OCI-LY7 (cell line): ENCODE data around the gene GLRA1. TPM values are rescaled to one million over a fixed set of nuclear protein-coding genes. Genes with fewer than 3 reads are reported as not detected.

Experiments used
- BruUV-seq: library from RNA; stranded (reverse); fragments of 400-500 nt; replicated peaks from 2 replicates; lab custom pipeline; 2021; lab: Mats Ljungman, UMichigan
- CTCF ChIA-PET: fragments of 300-600 bp; sonication (Branson Sonifier 250); formaldehyde crosslinking; loops from one replicate; lab custom pipeline; 2022; ENCODE audit warnings: antibody characterized with exemption; ENCODE audit not compliant: unreplicated experiment; lab: Charles Lee
- POLR2A ChIA-PET: fragments of 300-600 bp; sonication (Branson Sonifier 250); formaldehyde crosslinking; loops from one replicate; lab custom pipeline; 2022; ENCODE audit warnings: antibody characterized with exemption; lab: Charles Lee
- DNase-seq: peaks from one replicate; pipeline ENCODE4 v3.0.0-alpha.2; 2015; ENCODE audit warnings: low spot score
- H2AFZ ChIP-seq: fragments of 200-600 bp; sonication (generic), shearing (Covaris generic); 2 replicates; pipeline ENCODE4 v1.6.1; 2014; ENCODE audit warnings: mild to moderate bottlenecking, antibody characterized with exemption, low read length, moderate library complexity
- H3K27ac ChIP-seq: fragments of 200-600 bp; sonication (generic); 2 replicates; pipeline ENCODE4 v1.5.1; 2014; ENCODE audit warnings: mixed run types, low read depth, mild to moderate bottlenecking, moderate library complexity, low read length, inconsistent platforms; ENCODE audit not compliant: poor library complexity, severe bottlenecking
- H3K36me3 ChIP-seq: fragments of 200-600 bp; sonication (generic); 2 replicates; pipeline ENCODE4 v1.6.1; 2014; ENCODE audit warnings: mild to moderate bottlenecking, antibody characterized with exemption, low read length, moderate library complexity, mixed read lengths; ENCODE audit not compliant: insufficient read depth
- H3K4me1 ChIP-seq: fragments of 200-600 bp; sonication (generic); 2 replicates; pipeline ENCODE4 v1.5.1; 2014; ENCODE audit warnings: mild to moderate bottlenecking, low read length; ENCODE audit not compliant: insufficient read depth, poor library complexity, severe bottlenecking
- H3K4me2 ChIP-seq: fragments of 200-600 bp; sonication (generic); 2 replicates; pipeline ENCODE4 v1.6.1; 2014; ENCODE audit warnings: mild to moderate bottlenecking, low read length
- H3K4me3 ChIP-seq: fragments of 200-600 bp; sonication (generic); 2 replicates; pipeline ENCODE4 v1.5.1; 2014; ENCODE audit warnings: mild to moderate bottlenecking, low read depth, low read length; ENCODE audit not compliant: poor library complexity, severe bottlenecking
- H3K79me2 ChIP-seq: fragments of 200-600 bp; sonication (generic); 2 replicates; pipeline ENCODE4 v1.6.1; 2016; ENCODE audit warnings: low read depth, mild to moderate bottlenecking, low read length, moderate library complexity, mixed read lengths; ENCODE audit not compliant: insufficient read depth
- H3K9me2 ChIP-seq: fragments of 200-600 bp; sonication (generic); 2 replicates; pipeline ENCODE4 v1.6.1; 2016; ENCODE audit warnings: mild to moderate bottlenecking, low read length, mixed read lengths; ENCODE audit not compliant: insufficient read depth
- H3K9me3 ChIP-seq: fragments of 200-600 bp; sonication (generic); 2 replicates; pipeline ENCODE4 v1.6.1; 2014; ENCODE audit warnings: mild to moderate bottlenecking, mixed run types, low read length, mixed read lengths
- H4K20me1 ChIP-seq: fragments of 200-600 bp; sonication (generic); 2 replicates; pipeline ENCODE4 v1.6.1; 2014; ENCODE audit warnings: mild to moderate bottlenecking, antibody characterized with exemption, low read length, moderate library complexity, mixed read lengths; ENCODE audit not compliant: insufficient read depth
- EZH2phosphoT487 ChIP-seq: fragments of 200-600 bp; sonication (generic); IDR thresholded peaks from 2 replicates; pipeline ENCODE4 v1.6.1; 2018; ENCODE audit warnings: low read depth, borderline replicate concordance, mild to moderate bottlenecking, mixed run types, antibody characterized with exemption, low read length, moderate library complexity, mixed read lengths
- intact Hi-C: fragments of 100-400 bp; cut with micrococcal nuclease; formaldehyde crosslinking; loops from one replicate; pipeline ENCODE4 v1.10.0; 2022; ENCODE audit not compliant: unreplicated experiment
- total RNA-seq, 2 experiments: library from RNA; depleted of rRNA in 1 of 2; stranded (reverse); fragments of >200 nt in 1 of 2; shearing (Covaris generic) in 1 of 2; gene quantifications; 2 replicates each; pipeline ENCODE4 v1.2.3, GENCODE V29; 2014 to 2022
- TF ChIP-seq, protein P1 (sequence below): fragments of 200-600 bp; sonication (generic); conservative IDR thresholded peaks from 2 replicates; pipeline ENCODE4 v1.5.1; 2014; ENCODE audit warnings: mild to moderate bottlenecking, antibody characterized with exemption, low read length, moderate library complexity, mixed read lengths

Gene GLRA1
- total RNA-seq, 2 experiments from 2014 or later, result not detected

DNA sequence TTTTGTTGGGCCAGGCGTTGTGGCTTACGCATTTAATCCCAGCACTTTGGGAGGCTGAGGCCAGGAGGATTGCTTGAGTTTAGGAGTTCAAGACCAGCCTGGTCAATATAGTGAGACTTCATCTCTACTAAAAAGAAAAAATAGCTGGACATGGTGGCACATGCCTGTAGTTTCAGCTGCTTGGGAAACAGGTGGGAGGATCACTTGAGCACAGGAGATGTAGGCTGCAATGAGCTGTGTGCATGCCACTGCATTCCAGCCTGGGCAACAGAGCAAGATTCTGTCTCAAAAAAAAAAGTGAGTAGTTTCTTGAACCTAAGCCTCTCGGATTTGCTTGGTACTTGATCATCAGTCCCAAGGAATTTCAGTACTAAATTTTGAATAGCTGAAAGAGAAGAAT, 126.0 kb downstream of the GLRA1 start:
- H2AFZ ChIP-seq, result no peak overlapping the region
- BruUV-seq, result no TSS peak
- intact Hi-C loops, result no loop called here
- no peaks in the 10 kb centered on the region for H3K9me2 ChIP-seq
- peaks cover 98% of the 10 kb centered on the region for H3K36me3 ChIP-seq
- no peak for DNase-seq
- ChIA-PET POLR2A (interaction anchor here (0.6 to 3.1 kb wide), 6 partner anchors 12 to 1133 kb away, joined by 3 to 11 read pairs (median 4); no protein-coding TSS in a partner anchor), CTCF (no interaction called here)
- H3K27ac ChIP-seq, result no peak overlapping the region
- H3K4me2 ChIP-seq, result no peak overlapping the region
- no peaks in the 10 kb centered on the region for H3K9me3 ChIP-seq
- peaks cover 55% of the 10 kb centered on the region; the same call in 1 of the 2 replicates for H3K79me2 ChIP-seq
- no peak overlapping the region for H3K4me3 ChIP-seq
- TF ChIP-seq, protein P1, sequence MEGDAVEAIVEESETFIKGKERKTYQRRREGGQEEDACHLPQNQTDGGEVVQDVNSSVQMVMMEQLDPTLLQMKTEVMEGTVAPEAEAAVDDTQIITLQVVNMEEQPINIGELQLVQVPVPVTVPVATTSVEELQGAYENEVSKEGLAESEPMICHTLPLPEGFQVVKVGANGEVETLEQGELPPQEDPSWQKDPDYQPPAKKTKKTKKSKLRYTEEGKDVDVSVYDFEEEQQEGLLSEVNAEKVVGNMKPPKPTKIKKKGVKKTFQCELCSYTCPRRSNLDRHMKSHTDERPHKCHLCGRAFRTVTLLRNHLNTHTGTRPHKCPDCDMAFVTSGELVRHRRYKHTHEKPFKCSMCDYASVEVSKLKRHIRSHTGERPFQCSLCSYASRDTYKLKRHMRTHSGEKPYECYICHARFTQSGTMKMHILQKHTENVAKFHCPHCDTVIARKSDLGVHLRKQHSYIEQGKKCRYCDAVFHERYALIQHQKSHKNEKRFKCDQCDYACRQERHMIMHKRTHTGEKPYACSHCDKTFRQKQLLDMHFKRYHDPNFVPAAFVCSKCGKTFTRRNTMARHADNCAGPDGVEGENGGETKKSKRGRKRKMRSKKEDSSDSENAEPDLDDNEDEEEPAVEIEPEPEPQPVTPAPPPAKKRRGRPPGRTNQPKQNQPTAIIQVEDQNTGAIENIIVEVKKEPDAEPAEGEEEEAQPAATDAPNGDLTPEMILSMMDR, result no peak
- no peak for TF ChIP-seq EZH2phosphoT487
- peaks cover 12% of the 10 kb centered on the region; the same call in 1 of the 2 replicates for H4K20me1 ChIP-seq
- H3K4me1 ChIP-seq, result no peaks in the 10 kb centered on the region

DNA sequence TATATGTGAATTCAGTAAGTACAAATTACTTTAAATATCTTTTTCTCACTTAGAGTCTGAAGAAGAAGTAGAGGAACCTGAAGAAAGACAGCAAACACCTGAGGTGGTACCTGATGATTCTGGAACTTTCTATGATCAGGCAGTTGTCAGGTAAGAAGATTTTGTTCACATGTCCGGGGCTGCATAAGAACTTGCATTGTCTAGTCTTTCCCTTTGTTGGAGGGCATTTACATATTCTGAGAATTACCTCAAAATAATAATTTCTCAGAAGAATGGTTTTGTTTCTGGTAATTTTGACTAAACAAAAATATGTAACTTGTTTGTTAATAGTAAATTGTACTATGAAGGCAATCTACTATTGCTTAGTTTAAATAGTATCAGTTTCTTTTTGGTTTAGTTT, 129.2 kb downstream of the GLRA1 start:
- ChIA-PET CTCF (no interaction called here), POLR2A (no interaction called here)
- no peak for DNase-seq
- no TSS peak for BruUV-seq
- Histone ChIP-seq H3K9me3 (no peaks in the 10 kb centered on the region), H3K9me2 (no peaks in the 10 kb centered on the region), H3K27ac (no peak overlapping the region), H3K79me2 (peaks cover 81% of the 10 kb centered on the region; the same call in 1 of the 2 replicates), H3K4me1 (no peaks in the 10 kb centered on the region), H4K20me1 (peaks cover 31% of the 10 kb centered on the region), H3K4me2 (no peak overlapping the region), H3K36me3 (peaks cover 100% of the 10 kb centered on the region), H2AFZ (no peak overlapping the region), H3K4me3 (no peak overlapping the region)
- TF ChIP-seq, protein P1, result no peak
- intact Hi-C loops, result no loop called here

DNA sequence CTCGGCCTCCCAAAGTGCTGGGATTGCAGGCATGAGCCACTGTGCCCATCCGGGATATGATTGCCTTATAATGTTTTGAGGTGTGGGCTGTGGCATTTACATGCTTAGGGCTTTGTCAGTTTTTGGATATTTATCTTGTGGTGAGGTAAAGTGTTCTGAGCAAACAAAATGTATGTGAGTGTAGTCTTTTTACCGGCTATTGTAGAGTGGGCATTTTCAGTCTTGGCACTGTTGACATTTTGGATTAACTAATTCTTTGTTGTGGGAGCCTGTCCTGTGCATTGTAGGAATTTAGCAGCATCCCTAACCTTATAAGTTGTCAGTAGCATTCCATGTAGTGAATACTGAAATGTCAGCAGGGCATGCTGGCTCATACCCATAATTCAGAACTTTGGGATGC, 131.3 kb downstream of the GLRA1 start:
- Histone ChIP-seq H3K9me3 (no peaks in the 10 kb centered on the region), H2AFZ (no peak overlapping the region), H3K4me2 (no peak overlapping the region), H3K36me3 (peaks cover 100% of the 10 kb centered on the region), H3K27ac (no peak overlapping the region), H3K9me2 (no peaks in the 10 kb centered on the region), H3K4me1 (no peaks in the 10 kb centered on the region), H3K79me2 (peaks cover 87% of the 10 kb centered on the region; the same call in 1 of the 2 replicates), H4K20me1 (peaks cover 41% of the 10 kb centered on the region; the same call in 1 of the 2 replicates), H3K4me3 (no peak overlapping the region)
- DNase-seq, result no peak
- no peak for TF ChIP-seq EZH2phosphoT487
- TF ChIP-seq, protein P1, result no peak
- intact Hi-C loops, result no loop called here
- ChIA-PET CTCF (no interaction called here), POLR2A (interaction anchor here (0.6 kb wide), 1 partner anchor 114 kb away, joined by 3 read pairs; no protein-coding TSS in a partner anchor)
- no TSS peak for BruUV-seq
